Stimulated activated CD4-positive, alpha-beta T cell treated with anti-CD3 and anti-CD28 coated beads, Interleukin-1b, Interleukin-23, amount 100 ng/mL, for 4 hours (primary cell): ENCODE data around the gene RTKN2.
"Not testable (repeated sequence)": the region's sequence is repeated elsewhere in the genome, so short reads cannot be mapped to it uniquely, and the experiment has no call there.

Source experiments
- DNase-seq, 2 donors: peaks; one replicate each; pipeline ENCODE4 v3.0.0-alpha.2; 2020; ENCODE audit warnings: low read depth in 2 of 2

RTKN2 gene, protein sequence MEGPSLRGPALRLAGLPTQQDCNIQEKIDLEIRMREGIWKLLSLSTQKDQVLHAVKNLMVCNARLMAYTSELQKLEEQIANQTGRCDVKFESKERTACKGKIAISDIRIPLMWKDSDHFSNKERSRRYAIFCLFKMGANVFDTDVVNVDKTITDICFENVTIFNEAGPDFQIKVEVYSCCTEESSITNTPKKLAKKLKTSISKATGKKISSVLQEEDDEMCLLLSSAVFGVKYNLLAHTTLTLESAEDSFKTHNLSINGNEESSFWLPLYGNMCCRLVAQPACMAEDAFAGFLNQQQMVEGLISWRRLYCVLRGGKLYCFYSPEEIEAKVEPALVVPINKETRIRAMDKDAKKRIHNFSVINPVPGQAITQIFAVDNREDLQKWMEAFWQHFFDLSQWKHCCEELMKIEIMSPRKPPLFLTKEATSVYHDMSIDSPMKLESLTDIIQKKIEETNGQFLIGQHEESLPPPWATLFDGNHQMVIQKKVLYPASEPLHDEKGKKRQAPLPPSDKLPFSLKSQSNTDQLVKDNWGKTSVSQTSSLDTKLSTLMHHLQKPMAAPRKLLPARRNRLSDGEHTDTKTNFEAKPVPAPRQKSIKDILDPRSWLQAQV

DNA sequence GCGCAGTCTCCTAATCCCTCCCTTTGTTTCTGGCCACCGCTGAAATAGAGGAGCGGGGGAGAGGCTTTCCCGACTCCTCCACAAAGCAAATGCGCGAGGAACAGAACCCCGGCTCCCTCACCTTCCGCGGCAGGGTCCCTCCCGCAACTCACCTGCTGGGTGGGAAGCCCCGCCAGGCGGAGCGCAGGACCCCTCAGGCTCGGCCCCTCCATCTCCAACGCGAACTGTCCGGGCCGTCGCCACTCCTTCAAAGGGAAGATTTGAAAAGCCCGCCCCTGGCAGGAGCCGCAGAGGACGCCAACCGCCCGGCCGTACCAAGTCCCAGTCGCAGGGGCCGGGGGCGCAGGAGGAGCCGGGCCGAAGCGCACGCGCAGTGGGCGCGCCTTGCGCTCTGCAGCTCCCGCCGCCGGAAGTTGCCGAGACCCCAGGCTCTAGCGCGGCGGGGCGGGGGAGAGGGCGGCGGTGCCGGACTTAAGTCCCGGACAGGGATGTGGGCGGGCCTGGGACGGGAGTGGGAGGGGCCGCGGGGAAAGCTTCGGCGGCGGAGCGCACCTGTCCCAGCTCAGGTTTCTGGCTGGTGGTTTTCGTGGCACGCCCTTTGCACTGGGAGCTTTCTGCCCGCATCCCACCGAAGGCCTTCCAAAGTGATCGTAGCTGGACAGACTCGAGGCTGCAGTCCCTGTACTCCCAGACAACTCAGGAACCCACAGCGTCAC lies at the start of gene RTKN2:
TSS of gene RTKN2 (minus strand) at position 446 of the 716 bp plus-strand sequence. CDS start at position 212, 234 bp downstream.
- DNase-seq, result peak; percentile 41 to 61

DNA sequence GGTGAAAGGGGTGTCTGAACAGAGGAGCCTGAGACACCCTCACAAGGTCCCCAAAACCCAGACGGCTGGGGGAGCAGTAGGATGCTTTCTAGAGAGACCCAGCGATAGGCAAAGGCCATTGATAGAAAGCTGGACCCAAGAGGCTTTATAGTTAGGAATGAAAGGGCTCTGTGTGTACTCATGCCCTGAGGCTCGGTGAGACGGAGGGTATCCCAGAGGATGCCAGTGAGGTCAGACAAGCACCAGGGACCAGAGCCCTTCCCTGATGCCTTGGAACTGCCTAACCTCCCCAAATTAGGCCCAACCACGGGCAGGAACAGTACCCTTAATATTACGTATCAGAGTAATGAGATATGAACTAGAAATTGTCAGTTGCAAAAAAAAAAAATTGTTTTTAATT lies 48.6 kb upstream of the RTKN2 start:
- no peak for DNase-seq

DNA sequence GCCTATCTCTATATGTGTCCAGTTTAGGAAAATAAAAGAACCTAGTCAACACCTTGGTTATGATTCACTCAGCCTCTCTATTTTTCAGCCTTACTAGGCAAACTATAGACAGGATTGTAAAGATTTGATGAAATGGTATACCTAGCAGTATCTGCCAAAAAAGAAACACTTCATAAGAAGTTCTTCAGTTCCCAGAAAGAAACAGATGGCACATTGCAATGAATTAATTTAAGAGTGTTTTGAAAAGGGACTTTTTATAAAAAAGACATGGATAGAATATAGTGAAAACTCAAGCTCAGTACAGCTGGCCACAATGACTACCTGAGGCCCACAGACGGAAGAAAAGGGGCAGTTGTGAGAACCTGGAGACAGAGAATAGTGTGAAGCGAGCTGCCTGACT lies 40.6 kb upstream of the RTKN2 start:
- DNase-seq, result no peak

DNA sequence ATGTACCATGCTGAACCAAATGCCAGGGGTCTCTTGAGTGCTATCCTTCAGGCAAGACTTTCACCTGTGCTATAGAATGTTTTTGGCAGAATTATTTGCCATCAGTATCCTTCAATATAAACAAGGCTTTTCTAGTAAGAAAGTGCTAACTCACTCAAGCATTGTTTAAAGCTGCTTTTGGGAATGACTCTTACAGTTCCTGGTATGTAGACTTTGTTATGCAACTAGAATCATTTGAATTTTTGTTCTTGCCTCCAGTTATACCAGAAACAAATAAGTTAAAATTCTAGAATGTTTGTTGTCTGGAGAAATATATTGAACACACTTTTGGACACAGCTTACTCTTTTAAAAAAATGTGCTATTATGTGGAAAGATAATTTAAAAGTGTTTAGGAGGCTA lies 39.5 kb upstream of the RTKN2 start:
- DNase-seq, result no peak

DNA sequence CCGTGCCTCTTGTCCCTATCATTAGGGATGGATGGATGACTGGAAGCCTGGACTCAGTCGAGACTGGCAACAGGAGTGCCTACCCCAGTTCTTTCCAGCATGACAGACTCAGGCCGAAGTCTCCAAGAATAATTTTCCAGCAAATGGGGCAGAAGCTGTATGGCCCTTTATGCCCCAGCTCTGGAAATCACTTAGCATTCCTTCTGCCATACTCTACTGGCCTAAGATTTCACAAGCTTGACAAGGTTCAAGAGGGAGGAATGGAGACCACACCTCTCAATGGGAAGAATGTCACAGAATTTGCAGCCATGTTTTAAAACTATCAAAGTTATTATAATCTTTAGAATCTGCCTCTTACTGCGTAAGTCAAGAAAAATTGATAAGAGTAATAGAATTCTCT lies 39.0 kb upstream of the RTKN2 start:
- no peak for DNase-seq

DNA sequence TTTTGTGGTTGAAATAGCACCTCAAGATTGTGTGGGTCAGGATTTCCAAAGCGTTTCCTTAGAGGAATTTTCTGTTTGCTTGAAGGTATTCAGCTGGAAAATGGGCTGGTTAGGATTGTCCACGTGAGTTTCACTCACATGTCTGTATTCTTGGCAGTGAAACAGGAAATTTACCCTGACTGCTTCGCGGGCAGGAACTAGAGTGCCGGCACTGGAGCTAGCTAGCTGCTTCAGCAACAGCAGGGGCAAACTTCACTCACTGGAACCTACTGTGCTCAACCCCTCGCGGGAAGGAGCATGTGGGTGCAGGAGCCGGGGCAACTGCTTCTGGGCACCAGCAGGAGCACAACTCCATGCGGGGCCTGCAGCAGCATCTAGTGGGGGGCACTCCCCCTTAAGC lies 38.0 kb upstream of the RTKN2 start:
- peak in 1 of 2 donors; percentile 4 for DNase-seq

DNA sequence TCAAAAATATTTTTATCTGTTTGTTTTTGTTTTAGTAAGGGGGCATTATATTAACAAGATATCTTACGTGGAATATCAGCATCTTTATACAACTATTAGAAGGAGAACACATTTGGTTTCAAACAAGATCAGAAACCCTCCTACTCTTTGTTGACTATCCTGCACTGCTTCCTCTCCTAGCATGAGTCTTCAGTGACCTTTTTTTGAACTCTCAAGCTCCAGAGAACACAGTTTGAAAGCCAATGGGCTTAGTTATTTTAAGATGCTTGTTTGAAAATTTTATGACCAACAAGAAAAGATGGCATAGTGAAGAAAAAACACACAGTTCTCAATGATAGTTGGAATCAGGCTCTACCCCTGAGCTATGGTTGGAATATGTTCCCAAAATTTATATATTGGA lies 37.2 kb upstream of the RTKN2 start:
- no peak for DNase-seq

DNA sequence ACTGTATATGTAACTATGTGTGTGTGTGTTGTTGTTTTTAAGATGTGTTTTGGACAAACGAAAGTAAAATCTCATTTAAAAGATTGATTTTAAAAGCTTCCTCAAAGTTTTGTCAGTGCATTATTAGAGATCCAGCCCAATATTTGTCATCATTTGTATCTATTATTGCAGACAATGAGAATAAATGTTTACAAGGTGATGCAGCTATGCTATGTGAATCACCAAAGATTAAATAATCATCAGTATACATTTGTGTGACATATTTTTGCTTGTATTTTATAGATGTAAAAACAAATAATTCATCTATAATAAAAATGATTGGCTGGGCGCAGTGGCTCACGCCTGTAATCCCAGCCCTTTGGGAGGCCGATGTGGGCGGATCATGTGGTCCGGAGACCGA lies 35.3 kb upstream of the RTKN2 start:
- no peak for DNase-seq

DNA sequence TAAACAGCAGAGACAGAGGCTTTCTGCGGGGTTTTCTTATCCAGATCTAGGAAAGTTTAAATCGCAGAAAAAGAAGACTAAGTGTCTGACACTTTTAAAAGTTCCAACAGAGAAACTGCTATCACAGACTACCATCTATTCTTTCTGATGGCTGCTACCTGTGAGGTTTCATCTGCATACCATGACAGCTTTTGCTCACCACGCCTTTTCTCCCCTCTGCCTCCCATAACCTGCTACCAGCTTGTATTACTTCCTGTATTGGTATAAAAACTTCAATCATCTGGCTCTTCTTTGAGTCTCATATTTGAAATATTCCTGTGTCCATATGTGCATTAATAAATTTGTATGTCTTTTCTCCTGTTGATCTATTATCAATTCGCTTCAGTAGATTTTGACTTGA lies 34.1 kb upstream of the RTKN2 start:
- no peak for DNase-seq

DNA sequence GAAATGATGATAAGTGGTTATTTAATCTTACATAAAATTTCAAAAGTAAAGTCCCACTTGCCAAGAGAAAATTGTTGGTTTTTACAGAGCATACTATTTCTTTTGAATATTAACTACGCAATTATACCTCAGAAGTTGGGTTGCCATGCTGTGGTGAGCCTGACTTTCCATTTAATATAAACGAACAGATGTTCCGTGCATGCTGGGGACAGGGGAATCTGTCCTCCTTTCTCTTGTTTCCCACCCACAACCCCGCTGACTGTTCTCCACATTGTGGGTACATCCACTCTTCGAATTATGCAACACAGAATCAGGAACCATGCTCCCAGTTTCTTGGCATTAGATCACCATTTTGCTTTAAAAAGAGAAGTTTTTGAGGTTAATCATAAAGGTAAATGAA lies 29.2 kb upstream of the RTKN2 start:
- no peak for DNase-seq

DNA sequence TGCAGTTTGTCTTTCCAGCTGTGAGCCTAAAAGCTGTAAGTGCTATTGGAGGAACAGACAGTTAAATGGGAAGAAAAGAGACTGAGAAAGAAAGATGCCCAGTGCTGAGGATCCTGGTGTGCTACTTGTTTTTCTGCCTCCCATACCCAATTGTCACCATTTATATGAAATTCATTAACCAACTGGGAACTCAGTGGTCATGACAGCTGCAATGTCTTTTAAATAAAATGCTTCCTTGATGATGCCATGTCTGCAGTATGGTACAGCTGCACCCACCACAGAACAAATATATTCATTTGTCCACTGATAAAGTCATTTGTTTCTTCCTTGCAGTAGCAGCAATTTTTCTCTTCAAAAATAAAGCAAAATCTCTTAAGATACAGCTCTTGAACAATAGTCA lies 15.6 kb upstream of the RTKN2 start:
- no peak for DNase-seq

DNA sequence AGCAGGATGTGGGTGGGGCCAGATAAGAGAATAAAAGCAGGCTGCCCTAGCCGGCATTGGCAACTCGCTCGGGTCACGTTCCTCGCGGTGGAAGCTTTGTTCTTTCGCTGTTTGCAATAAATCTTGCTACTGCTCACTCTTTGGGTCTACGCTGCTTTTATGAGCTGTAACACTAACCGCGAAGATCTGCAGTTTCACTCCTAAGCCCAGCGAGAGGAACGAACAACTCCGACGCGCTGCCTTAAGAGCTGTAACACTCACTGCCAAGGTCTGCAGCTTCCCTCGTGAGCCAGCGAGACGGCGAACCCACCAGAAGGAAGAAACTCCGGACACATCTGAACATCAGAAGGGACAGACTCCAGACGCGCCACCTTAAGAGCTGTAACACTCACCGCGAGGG lies 12.7 kb upstream of the RTKN2 start:
- not testable (repeated sequence) for DNase-seq

DNA sequence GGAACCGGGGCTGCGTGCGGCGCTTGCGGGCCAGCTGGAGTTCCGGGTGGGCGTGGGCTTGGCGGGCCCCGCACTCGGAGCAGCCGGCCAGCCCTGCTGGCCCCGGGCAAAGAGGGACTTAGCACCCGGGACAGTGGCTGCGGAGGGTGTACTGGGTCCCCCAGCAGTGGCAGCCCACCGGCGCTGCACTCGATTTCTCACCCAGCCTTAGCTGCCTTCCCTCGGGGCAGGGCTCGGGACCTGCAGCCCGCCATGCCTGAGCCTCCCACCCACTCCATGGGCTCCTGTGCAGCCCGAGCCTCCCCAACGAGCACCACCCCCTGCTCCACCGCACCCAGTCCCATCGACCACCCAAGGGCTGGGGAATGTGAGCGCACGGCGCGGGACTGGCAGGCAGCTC lies 11.7 kb upstream of the RTKN2 start:
- DNase-seq, result not testable (repeated sequence)

DNA sequence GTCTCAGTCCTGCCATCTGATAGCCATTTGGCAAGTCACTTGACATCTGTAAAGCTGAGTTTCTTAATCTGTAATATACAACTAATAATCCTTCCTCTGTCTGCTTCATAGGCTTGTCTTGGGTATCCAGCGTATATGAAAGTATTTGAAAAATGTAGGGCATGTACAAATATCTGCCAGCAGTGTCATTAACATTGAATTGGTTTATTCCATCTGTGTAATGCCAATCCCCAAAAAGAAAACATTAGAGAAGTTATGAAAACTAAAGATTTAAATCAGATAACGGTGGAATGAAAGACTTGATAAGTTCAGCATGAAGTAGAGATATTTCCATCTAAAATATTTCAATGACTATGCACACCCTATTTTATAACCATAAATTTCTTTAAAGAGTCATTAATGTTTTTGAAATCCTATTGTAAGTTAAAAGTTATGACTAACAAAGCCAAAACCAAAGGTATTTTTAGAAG lies 9.8 kb upstream of the RTKN2 start:
- DNase-seq, result no peak

DNA sequence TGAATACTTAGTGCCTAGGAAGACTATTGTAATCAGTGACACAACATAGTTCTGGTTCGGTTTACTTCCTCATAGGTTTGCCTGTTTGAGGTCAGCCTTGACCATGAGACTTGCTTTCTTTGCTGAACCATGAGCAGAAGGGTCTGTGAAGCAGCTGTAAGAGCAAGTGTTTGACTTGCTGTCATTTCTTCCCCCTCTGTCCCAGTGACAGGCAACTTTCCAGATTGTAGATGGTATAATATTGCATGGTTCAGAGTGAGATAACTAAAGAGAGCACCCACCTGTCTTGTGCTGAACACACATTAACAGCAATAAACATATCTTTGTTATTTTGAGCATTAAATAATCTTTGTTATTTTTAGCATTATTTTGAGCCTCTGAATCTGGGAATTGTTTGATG lies 9.3 kb upstream of the RTKN2 start:
- DNase-seq, result no peak

DNA sequence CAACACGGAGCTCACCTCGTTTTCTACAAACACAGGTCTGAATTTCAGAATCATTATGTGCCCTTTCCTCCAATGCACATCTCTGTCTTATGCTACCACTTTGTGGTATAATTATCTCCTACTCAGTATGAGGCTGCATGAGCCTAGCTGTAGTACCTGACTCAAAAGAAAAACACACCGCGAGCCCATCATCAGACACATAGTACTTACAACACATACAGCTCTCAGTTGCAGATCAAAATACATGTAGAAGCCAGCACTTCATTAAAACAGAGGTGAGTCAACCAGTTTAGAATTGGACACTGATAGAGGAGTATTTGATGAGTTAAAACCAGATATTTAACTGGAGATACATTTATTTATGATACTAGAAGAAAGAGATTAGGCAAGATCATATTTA lies 1.4 kb upstream of the RTKN2 start:
- no peak for DNase-seq

DNA sequence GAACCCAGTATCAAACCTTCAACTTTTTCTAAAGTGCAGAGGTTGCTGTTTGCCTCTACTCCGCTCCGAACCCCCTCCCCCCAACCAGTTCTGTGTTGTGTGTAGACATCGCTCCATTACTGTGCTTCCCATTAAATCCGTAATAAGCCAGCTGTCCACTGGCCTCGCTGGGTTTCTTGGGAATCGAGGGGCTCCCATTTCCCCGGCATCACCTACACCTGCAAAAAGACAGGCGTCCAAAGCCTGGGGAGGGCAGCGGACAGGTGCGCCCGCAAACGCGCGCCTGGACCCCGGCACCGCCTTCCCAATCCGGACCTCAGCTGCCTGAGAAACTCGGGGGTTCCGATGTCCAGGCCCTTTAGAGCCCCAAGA lies 631 bp downstream of the RTKN2 start:
- DNase-seq, result no peak

DNA sequence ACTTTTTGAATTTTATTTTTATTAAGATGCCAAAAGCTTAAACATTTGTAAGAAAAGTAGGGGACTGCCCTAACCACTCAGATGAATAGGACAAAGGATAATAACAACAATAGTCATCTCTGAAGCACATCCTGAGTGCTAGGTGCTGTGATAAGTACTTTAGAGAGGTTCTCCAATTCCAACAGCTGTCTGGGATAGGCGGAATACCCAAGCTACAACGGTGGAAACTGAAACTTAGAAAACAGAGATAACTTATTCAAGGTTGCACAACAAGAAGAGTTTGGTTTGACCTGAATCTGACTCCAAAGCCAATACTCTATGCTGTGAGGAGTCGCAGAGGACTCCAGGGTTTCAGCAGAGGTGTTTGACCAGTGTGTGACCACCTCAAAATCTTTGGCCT lies 2.0 kb downstream of the RTKN2 start:
- no peak for DNase-seq

DNA sequence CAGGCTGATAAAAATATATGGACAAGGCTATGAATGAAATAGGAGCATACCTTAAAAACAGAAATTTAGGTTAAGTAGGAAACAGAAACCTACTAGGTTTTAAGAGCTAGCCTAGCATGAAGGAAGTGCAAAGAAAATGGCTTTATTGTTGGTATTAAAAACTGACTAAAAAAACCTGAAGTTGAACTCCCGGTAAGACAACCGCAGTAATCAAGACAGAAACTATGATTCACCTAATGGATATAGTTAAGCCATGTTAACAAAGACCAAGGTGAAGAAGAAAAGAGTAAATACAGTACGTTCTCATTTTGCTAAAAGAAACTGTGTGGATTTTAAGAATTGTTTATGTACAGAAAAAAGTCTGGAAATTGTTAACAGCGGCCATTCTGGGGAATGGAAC lies 2.5 kb downstream of the RTKN2 start:
- DNase-seq, result no peak

DNA sequence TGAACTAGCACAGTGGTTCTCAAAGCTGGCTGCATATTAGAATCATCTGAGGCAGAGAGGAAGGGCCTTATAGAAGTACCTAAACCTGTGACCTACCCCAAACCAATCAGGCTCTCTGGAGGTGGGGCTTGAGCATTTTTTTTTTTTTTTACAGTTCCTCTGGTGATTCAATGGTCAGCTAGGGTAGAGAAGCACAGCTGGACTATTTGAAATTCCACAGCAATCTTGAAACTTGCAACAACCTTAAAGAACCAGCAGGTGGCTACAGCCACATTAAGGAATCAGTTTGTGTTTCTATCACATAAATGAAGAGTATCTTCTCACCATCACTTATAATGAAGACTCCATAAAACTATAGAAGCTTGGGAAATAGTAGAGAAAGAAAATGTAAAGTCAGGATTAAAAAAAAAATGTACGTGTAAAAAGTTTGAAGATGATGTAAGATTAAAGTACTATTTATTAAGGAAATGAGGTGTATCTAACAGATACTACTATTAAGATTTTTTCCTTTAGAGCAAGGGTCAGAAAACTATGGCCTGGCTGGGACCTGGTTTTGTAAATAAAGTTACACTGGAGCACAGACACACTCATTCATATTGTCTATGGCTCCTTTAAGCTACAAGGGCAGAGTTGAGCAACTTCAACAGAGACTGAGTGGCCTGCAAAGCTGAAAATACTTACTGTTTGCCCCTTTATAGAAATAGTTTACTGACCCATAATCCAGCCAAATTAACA lies 3.8 kb downstream of the RTKN2 start:
- no peak for DNase-seq

DNA sequence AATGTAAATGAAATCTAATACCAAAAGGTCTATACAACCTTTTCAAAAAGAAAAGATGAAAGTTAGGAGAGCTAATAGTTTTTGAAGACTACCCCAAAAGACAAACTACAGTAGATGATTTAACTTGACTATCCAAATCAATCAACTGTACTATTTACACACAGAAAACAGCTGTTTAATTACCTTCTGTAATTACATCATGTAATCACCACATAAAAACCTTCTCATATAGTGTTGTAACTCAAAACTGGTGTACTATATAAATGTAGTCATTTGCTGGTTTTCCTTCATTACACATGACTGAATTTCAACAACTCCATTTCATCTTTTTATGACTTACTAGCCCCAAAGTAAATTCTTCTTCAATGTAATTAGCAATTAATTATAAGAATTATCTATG lies 4.5 kb downstream of the RTKN2 start:
- no peak for DNase-seq

DNA sequence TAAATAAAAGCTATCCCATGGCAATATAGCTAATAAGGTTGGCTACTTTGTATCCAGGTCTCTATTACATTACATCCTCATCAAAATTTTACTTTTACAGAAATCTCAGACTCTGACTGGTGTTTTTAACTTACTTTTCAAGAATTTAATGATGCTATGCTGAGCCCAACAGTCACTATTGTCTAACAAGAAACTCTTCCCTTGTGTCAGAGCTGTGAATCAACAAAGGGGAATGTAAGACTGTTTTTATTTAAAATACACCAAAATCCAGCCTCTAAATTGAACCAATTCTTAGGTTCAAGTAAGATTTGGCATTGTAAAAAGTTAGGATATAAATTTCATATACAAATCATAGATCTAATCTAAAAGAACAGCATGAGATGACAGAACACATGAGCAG lies 7.0 kb downstream of the RTKN2 start:
- DNase-seq, result no peak
